GM12872 (cell line): Measurements from ENCODE around the gene WDR31.

Source experiments
- TF ChIP-seq, protein P1 (sequence below): IDR thresholded peaks from 3 replicates; pipeline ENCODE4 v1.5.1; 2011; ENCODE audit warnings: low read depth, mild to moderate bottlenecking, low read length, moderate library complexity; ENCODE audit not compliant: insufficient read depth

The WDR31 gene

DNA sequence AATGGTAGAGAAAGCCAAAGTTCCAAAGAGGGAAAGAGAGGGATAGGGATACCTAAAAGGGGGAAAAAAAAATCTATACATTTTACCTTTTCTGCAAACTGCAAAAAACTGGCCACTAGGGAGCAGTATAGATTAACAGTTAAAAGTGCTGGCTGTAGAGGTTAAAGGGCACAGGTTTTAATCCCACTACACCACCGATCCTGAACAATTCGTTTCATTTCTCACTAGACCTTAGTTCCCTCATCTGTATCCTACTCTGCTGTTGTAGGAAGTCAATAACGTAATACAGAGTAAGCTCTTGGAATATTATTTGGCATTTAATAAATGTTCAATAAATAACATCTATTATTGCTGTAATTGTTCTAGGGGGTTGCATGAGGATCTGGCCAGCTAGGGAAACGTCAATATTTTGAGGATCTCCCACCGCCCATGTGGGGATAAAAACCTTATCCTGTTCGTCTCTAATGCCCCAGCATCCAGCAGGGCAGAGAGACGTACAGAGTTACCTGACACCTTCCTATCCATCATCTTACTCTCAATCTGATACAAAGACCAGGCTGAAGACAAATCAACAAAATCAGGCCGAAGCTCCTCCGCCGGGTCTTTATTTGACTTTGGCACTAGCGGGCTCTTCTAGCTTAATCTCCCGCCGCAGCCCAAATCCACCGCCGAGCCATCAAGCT lies 65.5 kb downstream of the WDR31 start:
- TF ChIP-seq, protein P1, sequence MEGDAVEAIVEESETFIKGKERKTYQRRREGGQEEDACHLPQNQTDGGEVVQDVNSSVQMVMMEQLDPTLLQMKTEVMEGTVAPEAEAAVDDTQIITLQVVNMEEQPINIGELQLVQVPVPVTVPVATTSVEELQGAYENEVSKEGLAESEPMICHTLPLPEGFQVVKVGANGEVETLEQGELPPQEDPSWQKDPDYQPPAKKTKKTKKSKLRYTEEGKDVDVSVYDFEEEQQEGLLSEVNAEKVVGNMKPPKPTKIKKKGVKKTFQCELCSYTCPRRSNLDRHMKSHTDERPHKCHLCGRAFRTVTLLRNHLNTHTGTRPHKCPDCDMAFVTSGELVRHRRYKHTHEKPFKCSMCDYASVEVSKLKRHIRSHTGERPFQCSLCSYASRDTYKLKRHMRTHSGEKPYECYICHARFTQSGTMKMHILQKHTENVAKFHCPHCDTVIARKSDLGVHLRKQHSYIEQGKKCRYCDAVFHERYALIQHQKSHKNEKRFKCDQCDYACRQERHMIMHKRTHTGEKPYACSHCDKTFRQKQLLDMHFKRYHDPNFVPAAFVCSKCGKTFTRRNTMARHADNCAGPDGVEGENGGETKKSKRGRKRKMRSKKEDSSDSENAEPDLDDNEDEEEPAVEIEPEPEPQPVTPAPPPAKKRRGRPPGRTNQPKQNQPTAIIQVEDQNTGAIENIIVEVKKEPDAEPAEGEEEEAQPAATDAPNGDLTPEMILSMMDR: peak; percentile 70

DNA sequence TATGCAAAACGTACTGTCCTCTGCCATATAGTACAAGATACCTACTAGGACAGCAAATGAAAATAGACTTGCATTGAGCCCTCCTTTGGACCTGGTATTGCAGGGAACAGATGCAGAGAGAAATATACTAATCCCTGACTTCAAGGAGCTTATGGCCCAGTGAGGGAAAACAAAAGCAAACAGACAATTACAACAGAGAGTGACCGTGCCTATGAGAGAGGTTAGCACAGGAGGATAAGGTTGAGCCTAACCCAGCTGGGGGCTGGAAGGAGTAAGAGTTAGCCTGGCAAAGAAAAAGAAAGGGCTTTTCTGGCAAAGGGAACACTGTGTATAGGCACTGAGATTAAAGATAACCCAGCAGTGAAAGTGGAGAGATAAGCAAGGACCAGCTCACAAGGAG lies 70.2 kb downstream of the WDR31 start:
- TF ChIP-seq, protein P1: no peak

DNA sequence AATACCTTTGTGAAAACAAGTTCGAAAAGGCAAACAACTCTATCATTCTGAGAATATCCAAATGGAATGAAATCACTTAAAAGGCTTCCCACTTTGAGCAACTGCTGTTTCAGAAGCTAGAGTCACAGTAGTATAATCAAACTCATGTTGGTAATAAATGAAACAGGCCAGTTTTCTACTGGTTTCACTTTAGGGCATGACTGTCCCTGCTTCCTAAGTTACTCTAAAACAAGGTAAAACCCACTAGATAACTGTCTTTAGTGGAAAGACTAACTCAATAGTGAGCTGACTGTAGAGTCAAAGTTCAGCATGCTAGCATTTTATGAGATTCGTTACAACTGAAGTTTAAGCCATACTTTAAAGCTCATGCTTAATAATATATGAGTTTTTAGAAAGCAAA lies 70.7 kb downstream of the WDR31 start:
- TF ChIP-seq, protein P1: no peak

DNA sequence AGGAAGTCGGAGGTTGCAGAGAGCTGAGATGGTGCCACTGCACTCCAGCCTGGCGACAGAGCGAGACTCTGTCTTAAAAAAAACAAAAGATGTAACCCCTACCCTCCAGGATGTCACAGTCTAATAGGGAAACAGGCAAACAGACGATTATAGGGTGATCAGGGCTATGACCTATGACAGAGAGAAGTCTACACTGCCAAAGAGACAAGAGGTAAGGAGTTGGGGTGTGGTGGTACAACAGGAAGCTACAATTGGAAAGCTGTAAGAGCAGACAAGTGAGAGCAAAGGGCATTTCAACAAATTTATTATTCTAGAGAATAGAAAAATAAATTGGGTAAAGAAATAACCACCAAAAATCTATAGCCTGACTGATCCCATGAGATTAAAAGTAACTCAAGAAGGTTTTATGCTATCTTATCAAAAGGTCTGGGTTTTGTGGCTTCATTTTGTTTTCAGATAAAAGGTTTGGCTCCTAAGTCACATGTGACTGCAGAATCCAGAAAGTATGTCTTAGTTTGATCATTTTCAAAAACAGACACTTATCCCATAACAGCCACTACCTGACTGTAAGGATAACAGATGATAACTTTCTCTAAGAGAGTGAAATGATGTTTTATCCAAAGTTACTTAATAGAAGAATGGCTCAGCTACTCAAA lies 72.0 kb downstream of the WDR31 start:
- TF ChIP-seq, protein P1: no peak

DNA sequence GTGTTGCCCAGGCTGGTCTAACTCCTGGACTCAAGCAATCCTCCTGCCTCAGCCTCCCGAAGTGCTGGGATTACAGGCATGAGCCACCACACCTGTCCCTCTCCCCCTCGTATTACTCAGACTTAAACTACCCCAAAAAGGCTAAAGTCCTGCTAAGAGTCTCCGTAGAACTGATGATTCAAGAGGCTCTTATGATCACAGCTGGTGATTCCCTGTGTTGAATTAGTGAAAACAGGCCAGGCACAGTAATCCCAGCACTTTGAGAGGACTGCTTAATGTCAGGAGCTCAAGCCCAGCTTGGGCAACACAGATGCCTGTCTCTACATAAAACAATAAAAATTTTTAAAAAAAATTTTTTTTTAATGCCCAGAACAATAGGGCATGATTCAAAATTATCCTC lies 73.9 kb downstream of the WDR31 start:
- TF ChIP-seq, protein P1: no peak
